ENCODE results near the gene XRCC5.

The XRCC5 gene

DNA sequence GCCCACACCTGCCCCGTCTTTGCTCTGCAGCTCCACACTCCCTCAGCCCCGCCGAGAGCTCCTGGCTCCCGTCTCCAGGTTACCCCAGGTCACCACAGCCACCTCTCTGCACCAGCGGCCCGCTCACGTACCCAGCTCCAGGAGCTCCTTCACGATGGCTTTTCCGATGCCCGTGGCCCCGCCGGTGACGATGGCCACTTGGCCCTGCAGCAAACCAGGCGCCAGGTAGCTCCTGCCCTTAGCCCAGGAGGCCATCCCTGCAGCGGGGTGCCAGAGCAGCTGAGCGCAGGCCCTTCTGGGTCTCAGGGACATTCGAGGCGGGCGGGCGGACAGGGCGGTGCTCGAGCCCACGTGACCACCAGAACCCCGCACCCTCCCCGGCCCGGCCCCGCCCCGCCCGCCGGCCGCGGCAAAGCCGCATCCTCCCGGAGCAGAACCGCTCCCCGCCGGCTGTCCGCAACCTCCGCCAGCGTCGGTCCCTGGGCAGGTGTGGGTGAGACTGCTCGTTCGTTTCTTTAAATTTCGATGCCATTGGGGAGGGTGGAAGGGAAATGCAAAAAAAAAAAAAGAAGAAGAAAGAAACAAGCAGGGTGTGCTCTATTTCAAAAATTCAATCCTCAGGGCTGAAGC is 27.5 kb upstream of the XRCC5 start, which contains the start of the genes PECR and TMEM169 (continued):
- TF ChIP-seq, protein P1, sequence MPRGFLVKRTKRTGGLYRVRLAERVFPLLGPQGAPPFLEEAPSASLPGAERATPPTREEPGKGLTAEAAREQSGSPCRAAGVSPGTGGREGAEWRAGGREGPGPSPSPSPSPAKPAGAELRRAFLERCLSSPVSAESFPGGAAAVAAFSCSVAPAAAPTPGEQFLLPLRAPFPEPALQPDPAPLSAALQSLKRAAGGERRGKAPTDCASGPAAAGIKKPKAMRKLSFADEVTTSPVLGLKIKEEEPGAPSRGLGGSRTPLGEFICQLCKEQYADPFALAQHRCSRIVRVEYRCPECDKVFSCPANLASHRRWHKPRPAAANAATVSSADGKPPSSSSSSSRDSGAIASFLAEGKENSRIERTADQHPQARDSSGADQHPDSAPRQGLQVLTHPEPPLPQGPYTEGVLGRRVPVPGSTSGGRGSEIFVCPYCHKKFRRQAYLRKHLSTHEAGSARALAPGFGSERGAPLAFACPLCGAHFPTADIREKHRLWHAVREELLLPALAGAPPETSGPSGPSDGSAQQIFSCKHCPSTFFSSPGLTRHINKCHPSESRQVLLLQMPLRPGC (tag by site-specific recombination; IDR thresholded peaks at IDR 0.05): no peak
- TF ChIP-seq ZNF350 (tag by site-specific recombination; IDR thresholded peaks at IDR 0.05): no peak
- TF ChIP-seq ZNF266 (tag by site-specific recombination; IDR thresholded peaks at IDR 0.05; ENCODE audit: low read depth): no peak
- TF ChIP-seq ZNF571 (tag by site-specific recombination; IDR thresholded peaks at IDR 0.05): no peak
- TF ChIP-seq ZNF311 (tag by site-specific recombination; IDR thresholded peaks at IDR 0.05; ENCODE audit: borderline replicate concordance): no peak
- no peak for TF ChIP-seq ZNF221 (tag by site-specific recombination; IDR thresholded peaks at IDR 0.05; ENCODE audit: borderline replicate concordance)
- TF ChIP-seq ZNF214 (tag by site-specific recombination; IDR thresholded peaks at IDR 0.05; ENCODE audit: borderline replicate concordance): no peak
- TF ChIP-seq, protein P2, sequence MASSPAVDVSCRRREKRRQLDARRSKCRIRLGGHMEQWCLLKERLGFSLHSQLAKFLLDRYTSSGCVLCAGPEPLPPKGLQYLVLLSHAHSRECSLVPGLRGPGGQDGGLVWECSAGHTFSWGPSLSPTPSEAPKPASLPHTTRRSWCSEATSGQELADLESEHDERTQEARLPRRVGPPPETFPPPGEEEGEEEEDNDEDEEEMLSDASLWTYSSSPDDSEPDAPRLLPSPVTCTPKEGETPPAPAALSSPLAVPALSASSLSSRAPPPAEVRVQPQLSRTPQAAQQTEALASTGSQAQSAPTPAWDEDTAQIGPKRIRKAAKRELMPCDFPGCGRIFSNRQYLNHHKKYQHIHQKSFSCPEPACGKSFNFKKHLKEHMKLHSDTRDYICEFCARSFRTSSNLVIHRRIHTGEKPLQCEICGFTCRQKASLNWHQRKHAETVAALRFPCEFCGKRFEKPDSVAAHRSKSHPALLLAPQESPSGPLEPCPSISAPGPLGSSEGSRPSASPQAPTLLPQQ (tag by site-specific recombination; IDR thresholded peaks at IDR 0.05): no peak
- TF ChIP-seq ZNF114 (tag by site-specific recombination; IDR thresholded peaks at IDR 0.05): no peak
- no peak for TF ChIP-seq ZNF701 (tag by site-specific recombination; IDR thresholded peaks at IDR 0.05)
- TF ChIP-seq, protein P3, sequence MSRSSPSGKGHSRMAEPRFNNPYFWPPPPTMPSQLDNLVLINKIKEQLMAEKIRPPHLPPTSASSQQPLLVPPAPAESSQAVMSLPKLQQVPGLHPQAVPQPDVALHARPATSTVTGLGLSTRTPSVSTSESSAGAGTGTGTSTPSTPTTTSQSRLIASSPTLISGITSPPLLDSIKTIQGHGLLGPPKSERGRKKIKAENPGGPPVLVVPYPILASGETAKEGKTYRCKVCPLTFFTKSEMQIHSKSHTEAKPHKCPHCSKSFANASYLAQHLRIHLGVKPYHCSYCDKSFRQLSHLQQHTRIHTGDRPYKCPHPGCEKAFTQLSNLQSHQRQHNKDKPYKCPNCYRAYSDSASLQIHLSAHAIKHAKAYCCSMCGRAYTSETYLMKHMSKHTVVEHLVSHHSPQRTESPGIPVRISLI (tag by site-specific recombination; IDR thresholded peaks at IDR 0.05): no peak
- no peak for TF ChIP-seq ZNF175 (tag by site-specific recombination; IDR thresholded peaks at IDR 0.05)

DNA sequence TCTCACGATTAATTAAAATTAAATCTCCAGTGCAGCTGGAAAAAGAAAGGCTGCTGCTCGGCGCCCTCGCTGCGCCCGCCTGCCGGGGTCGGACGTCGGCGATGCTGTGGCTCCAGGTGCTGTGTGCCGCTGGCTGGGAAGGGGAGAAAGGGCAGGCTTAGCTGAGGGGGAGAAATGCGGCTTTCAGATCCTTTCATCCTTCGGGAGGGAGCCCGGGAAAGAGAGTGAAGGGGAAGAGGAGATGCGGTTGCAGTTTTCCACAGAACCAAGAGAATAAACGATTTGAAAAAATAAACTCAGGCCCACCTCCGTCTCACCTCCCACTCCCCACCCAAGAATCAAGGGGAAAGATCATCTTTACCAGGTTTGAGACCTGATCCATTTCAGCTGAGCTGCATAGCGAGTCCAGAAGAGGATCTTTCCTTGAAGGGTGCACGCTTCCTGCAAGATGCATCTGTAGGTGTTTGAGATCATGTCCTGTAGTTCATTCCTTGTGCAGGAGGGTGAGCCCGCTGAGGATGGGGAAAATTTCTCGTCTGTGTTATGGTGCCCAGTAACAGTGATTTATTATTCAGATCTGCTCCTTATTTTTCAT is 26.9 kb upstream of the XRCC5 start:
- POLR2A ChIA-PET: interaction anchor here (0.9 to 1.6 kb wide), 5 partner anchors 28 to 70 kb away, joined by 3 to 18 read pairs (median 4); partner anchors contain the start of gene XRCC5
- no peak overlapping the region for H3K27ac ChIP-seq (ENCODE audit: extremely low read depth, low read depth, low read length)
- H3K4me3 ChIP-seq (ENCODE audit: low read depth, low read length): peak overlapping the region; percentile 80
- TF ChIP-seq OSR2 (tag by site-specific recombination; IDR thresholded peaks at IDR 0.05) (no peak), PRDM1 (tag by site-specific recombination; IDR thresholded peaks at IDR 0.05) (peak; percentile 92), ZNF157 (tag by site-specific recombination; IDR thresholded peaks at IDR 0.05) (no peak), KLF9 (tag by site-specific recombination; IDR thresholded peaks at IDR 0.05; ENCODE audit: low read depth) (no peak), ZNF366 (tag by site-specific recombination; conservative IDR thresholded peaks at IDR 0.05) (peak; percentile 26; the same call in 1 of the 2 replicates)
- H3K36me3 ChIP-seq (ENCODE audit: control insufficient read depth in 2 of 2, insufficient read depth in 1 of 2, low read length in 2 of 2): no peaks in the 10 kb centered on the region; a peak in 1 of 3 replicates
- CTCF ChIA-PET: interaction anchor here (0.6 to 1.2 kb wide), 4 partner anchors 11 to 50 kb away, joined by 3 to 4 read pairs (median 4); no protein-coding TSS in a partner anchor
- no peaks in the 10 kb centered on the region for H3K9me3 ChIP-seq (ENCODE audit: control insufficient read depth, insufficient read depth, low read depth, low read length)
- H3K4me1 ChIP-seq (ENCODE audit: control insufficient read depth, insufficient read depth, low read length): peaks cover 3% of the 10 kb centered on the region

DNA sequence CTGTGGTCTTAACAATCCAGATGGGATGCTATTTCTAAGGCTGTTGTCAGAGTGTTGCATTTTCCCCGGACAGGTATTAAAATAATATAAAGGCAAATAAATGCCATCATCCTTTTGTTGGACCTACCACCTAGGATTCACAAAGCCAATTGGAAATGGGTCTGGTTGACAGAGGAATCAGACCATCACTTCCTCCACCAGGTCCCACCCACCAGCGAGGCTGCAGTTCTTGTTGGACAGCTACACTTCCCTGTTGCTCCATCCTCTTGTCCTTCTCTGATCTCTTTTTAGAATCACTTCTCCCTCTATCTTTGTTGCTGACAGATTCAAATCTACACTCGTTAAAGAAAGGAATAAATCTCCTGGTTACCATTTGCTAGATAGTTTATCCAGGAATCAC is 26.3 kb upstream of the XRCC5 start:
- Histone ChIP-seq H3K27ac (ENCODE audit: extremely low read depth, low read depth, low read length) (no peak overlapping the region), H3K9me3 (ENCODE audit: control insufficient read depth, insufficient read depth, low read depth, low read length) (no peaks in the 10 kb centered on the region), H3K4me1 (ENCODE audit: control insufficient read depth, insufficient read depth, low read length) (peaks cover 3% of the 10 kb centered on the region), H3K4me3 (ENCODE audit: low read depth, low read length) (no peak overlapping the region), H3K36me3 (ENCODE audit: control insufficient read depth in 2 of 2, insufficient read depth in 1 of 2, low read length in 2 of 2) (no peaks in the 10 kb centered on the region; a peak in 1 of 3 replicates)
- POLR2A ChIA-PET: no interaction called here
- CTCF ChIA-PET: no interaction called here
- TF ChIP-seq, protein P4, sequence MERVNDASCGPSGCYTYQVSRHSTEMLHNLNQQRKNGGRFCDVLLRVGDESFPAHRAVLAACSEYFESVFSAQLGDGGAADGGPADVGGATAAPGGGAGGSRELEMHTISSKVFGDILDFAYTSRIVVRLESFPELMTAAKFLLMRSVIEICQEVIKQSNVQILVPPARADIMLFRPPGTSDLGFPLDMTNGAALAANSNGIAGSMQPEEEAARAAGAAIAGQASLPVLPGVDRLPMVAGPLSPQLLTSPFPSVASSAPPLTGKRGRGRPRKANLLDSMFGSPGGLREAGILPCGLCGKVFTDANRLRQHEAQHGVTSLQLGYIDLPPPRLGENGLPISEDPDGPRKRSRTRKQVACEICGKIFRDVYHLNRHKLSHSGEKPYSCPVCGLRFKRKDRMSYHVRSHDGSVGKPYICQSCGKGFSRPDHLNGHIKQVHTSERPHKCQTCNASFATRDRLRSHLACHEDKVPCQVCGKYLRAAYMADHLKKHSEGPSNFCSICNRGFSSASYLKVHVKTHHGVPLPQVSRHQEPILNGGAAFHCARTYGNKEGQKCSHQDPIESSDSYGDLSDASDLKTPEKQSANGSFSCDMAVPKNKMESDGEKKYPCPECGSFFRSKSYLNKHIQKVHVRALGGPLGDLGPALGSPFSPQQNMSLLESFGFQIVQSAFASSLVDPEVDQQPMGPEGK (tag by site-specific recombination; IDR thresholded peaks at IDR 0.05): no peak
- TF ChIP-seq ZNF354C (tag by site-specific recombination; IDR thresholded peaks at IDR 0.05; ENCODE audit: borderline replicate concordance, low read depth): no peak
- TF ChIP-seq ZSCAN23 (tag by site-specific recombination; IDR thresholded peaks at IDR 0.05): no peak
- TF ChIP-seq, protein P5, sequence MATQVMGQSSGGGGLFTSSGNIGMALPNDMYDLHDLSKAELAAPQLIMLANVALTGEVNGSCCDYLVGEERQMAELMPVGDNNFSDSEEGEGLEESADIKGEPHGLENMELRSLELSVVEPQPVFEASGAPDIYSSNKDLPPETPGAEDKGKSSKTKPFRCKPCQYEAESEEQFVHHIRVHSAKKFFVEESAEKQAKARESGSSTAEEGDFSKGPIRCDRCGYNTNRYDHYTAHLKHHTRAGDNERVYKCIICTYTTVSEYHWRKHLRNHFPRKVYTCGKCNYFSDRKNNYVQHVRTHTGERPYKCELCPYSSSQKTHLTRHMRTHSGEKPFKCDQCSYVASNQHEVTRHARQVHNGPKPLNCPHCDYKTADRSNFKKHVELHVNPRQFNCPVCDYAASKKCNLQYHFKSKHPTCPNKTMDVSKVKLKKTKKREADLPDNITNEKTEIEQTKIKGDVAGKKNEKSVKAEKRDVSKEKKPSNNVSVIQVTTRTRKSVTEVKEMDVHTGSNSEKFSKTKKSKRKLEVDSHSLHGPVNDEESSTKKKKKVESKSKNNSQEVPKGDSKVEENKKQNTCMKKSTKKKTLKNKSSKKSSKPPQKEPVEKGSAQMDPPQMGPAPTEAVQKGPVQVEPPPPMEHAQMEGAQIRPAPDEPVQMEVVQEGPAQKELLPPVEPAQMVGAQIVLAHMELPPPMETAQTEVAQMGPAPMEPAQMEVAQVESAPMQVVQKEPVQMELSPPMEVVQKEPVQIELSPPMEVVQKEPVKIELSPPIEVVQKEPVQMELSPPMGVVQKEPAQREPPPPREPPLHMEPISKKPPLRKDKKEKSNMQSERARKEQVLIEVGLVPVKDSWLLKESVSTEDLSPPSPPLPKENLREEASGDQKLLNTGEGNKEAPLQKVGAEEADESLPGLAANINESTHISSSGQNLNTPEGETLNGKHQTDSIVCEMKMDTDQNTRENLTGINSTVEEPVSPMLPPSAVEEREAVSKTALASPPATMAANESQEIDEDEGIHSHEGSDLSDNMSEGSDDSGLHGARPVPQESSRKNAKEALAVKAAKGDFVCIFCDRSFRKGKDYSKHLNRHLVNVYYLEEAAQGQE (tag by site-specific recombination; IDR thresholded peaks at IDR 0.05): peak; percentile 64; the same call in 1 of the 2 replicates
- no peak for TF ChIP-seq ZNF561 (tag by site-specific recombination; IDR thresholded peaks at IDR 0.05; ENCODE audit: borderline replicate concordance)

Data from HEK293 (cell line).